Sciatic nerve (tissue), 2 donors: ENCODE results near the gene PDK2. TPM values are rescaled to one million over a fixed set of nuclear protein-coding genes. Genes with fewer than 3 reads are reported as not detected.

Experiments
- ATAC-seq: fragments of 200-7000 bp; cut with Tn5 transposase; one replicate; pipeline ENCODE4 v1.9.1; 2020; ENCODE audit warnings: mild to moderate bottlenecking, moderate library complexity
- DNase-seq: peaks from one replicate; pipeline ENCODE4 v3.0.0-alpha.2; 2020; ENCODE audit warnings: low spot score
- intact Hi-C: fragments of 100-400 bp; cut with DNase I; formaldehyde crosslinking; loops from one replicate; pipeline ENCODE4 v1.14.2; 2022
- total RNA-seq: library from RNA; stranded (reverse); fragmentation: NEBNext Ultra II Directional; extraction: Animal tissue kit (Norgen Biotek cat#: 25700); gene quantifications from one replicate; pipeline ENCODE4 v1.2.1, GENCODE V29; 2021
- donor health status: DM: no; HTN: no; CAD: no.
- donor health status: DM: no; HTN: no; CAD: no.

The PDK2 gene
- 48.6 TPM for total RNA-seq

GRCh38 chr17:50094753-50095619 lies at the start of gene PDK2:
Gene PDK2, plus strand, starts transcription at chr17:50095351. Its CDS starts 85 bp downstream, at chr17:50095436.
- peak; percentile 98 for ATAC-seq
- intact Hi-C loops, result loop anchor here (10.0 kb wide), 1 partner anchor 60 kb away; the partner anchor contains the start of gene PPP1R9B
- peak; percentile 97 for DNase-seq

GRCh38 chr17:50046179-50046578 lies 49.0 kb upstream of the PDK2 start:
- intact Hi-C loops, result no loop called here
- ATAC-seq, result no peak
- peak; percentile 62 for DNase-seq

GRCh38 chr17:50046667-50047066 lies 48.5 kb upstream of the PDK2 start:
- DNase-seq (peak; percentile 31), ATAC-seq (no peak)
- intact Hi-C loops, result no loop called here

- ATAC-seq (no peak), DNase-seq (no peak)
Observed at GRCh38 chr17:50047083-50047482, 48.1 kb upstream of the PDK2 start.

GRCh38 chr17:50047488-50048126 lies 47.5 kb upstream of the PDK2 start:
- DNase-seq (peak; percentile 51), ATAC-seq (no peak)
- intact Hi-C loops, result no loop called here

More at GRCh38 chr17:50047083-50047482, 48.1 kb upstream of the PDK2 start:
- intact Hi-C loops, result no loop called here

GRCh38 chr17:50048146-50048720 lies 46.9 kb upstream of the PDK2 start:
- no peak for ATAC-seq
- peak; percentile 53 for DNase-seq
- intact Hi-C loops, result no loop called here

GRCh38 chr17:50048988-50049387 lies 46.2 kb upstream of the PDK2 start:
- peak; percentile 43 for DNase-seq
- intact Hi-C loops, result no loop called here
- ATAC-seq, result no peak

- ATAC-seq (no peak), DNase-seq (no peak)
- intact Hi-C loops, result no loop called here
Observed at GRCh38 chr17:50049636-50050035, 45.5 kb upstream of the PDK2 start.

- DNase-seq (no peak), ATAC-seq (no peak)
- intact Hi-C loops, result no loop called here
Observed at GRCh38 chr17:50050431-50051032, 44.6 kb upstream of the PDK2 start.

GRCh38 chr17:50051082-50051576 lies 44.0 kb upstream of the PDK2 start:
- ATAC-seq (no peak), DNase-seq (no peak)
- intact Hi-C loops, result no loop called here

GRCh38 chr17:50051606-50052005 lies 43.5 kb upstream of the PDK2 start:
- intact Hi-C loops, result no loop called here

GRCh38 chr17:50052241-50052796 lies 42.8 kb upstream of the PDK2 start:
- intact Hi-C loops, result no loop called here
- no peak for DNase-seq
- ATAC-seq, result no peak

More at GRCh38 chr17:50051606-50052005, 43.5 kb upstream of the PDK2 start:
- DNase-seq, result no peak
- ATAC-seq, result no peak

- intact Hi-C loops, result no loop called here
- no peak for ATAC-seq
Observed at GRCh38 chr17:50052822-50053653, 42.1 kb upstream of the PDK2 start.

GRCh38 chr17:50053654-50053960 lies 41.5 kb upstream of the PDK2 start:
- ATAC-seq (no peak), DNase-seq (no peak)
- intact Hi-C loops, result no loop called here

More at GRCh38 chr17:50052822-50053653, 42.1 kb upstream of the PDK2 start:
- DNase-seq, result no peak

GRCh38 chr17:50055055-50055425 lies 40.1 kb upstream of the PDK2 start:
- DNase-seq, result no peak
- ATAC-seq, result peak; percentile 41
- intact Hi-C loops, result no loop called here

- DNase-seq, result peak; percentile 78
- peak; percentile 62 for ATAC-seq
- intact Hi-C loops, result no loop called here
Observed at GRCh38 chr17:50055426-50056216, 39.5 kb upstream of the PDK2 start, which contains the start of gene ITGA3. Gene ITGA3, plus strand, starts transcription at chr17:50056110. Its CDS starts 330 bp downstream, at chr17:50056440.

GRCh38 chr17:50056217-50056960 lies 38.8 kb upstream of the PDK2 start:
- intact Hi-C loops, result no loop called here
- DNase-seq, result peak; percentile 78
- ATAC-seq, result peak; percentile 25
